ENCODE measurements around the gene CDY2B.
"Not testable (repeated sequence)": the region's sequence is repeated elsewhere in the genome, so short reads cannot be mapped to it uniquely, and the experiment has no call there.

The CDY2B gene, protein sequence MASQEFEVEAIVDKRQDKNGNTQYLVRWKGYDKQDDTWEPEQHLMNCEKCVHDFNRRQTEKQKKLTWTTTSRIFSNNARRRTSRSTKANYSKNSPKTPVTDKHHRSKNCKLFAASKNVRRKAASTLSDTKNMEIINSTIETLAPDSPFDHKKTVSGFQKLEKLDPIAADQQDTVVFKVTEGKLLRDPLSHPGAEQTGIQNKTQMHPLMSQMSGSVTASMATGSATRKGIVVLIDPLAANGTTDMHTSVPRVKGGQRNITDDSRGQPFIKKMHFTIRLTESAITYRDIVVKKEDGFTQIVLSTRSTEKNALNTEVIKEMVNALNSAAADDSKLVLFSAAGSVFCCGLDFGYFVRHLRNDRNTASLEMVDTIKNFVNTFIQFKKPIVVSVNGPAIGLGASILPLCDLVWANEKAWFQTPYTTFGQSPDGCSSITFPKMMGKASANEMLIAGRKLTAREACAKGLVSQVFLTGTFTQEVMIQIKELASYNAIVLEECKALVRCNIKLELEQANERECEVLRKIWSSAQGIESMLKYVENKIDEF

DNA sequence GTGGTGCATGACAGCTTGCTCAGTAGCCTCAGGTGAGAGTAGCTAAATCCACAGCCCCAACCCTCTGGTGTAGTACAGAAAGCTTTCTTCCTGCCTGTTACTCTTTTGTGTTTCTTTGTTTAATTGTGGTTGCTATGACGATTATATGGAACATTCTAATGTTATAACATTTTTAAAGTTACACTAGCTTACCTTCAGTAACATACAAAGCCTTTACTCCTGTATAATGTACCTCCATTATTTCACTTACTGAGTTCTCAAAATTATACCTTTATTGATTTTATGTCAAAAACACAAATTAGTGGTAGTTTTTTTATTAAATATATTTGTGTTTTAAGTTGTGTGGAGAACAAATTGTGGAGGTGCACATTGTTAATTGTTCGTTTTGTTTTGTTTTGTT lies at the start of gene CDY2B:
TSS of gene CDY2B (minus strand) at position 101 of the 400 bp plus-strand sequence. CDS start 328 bp downstream, outside the sequence.
- H3K4me1 Mint-ChIP-seq; H3K36me3 Mint-ChIP-seq (ENCODE audit: insufficient read depth); DNase-seq (ENCODE audit: low spot score in 2 of 2); H3K4me3 Mint-ChIP-seq; H3K9me3 Mint-ChIP-seq; H3K27me3 Mint-ChIP-seq; H3K27ac Mint-ChIP-seq (ENCODE audit: low read depth); ATAC-seq (replicated peaks; ENCODE audit: extremely low read depth, poor library complexity, severe bottlenecking): not testable (repeated sequence)

DNA sequence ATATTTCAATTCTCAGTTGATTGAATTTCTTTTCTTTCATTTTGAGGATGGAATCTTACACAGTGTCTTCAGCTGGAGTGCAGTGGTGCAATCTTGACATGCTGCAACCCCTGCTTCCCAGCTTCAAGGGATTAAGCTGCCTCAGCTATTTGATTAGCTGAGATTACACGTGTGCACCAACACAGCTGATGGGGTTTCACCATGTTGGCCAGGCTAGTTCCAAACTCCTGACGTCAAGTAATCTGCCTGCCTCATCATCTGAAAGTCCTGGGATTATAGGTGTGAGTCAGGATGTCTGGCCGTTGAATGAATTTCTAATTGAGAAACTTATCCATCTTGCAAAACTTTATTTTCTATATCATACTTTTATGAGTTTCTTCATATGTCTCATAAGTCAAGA lies 28.0 kb upstream of the CDY2B start:
- H3K36me3 Mint-ChIP-seq (ENCODE audit: insufficient read depth); DNase-seq (ENCODE audit: low spot score in 2 of 2); H3K27me3 Mint-ChIP-seq; H3K27ac Mint-ChIP-seq (ENCODE audit: low read depth); H3K4me3 Mint-ChIP-seq; ATAC-seq (replicated peaks; ENCODE audit: extremely low read depth, poor library complexity, severe bottlenecking); H3K4me1 Mint-ChIP-seq; H3K9me3 Mint-ChIP-seq: not testable (repeated sequence)

DNA sequence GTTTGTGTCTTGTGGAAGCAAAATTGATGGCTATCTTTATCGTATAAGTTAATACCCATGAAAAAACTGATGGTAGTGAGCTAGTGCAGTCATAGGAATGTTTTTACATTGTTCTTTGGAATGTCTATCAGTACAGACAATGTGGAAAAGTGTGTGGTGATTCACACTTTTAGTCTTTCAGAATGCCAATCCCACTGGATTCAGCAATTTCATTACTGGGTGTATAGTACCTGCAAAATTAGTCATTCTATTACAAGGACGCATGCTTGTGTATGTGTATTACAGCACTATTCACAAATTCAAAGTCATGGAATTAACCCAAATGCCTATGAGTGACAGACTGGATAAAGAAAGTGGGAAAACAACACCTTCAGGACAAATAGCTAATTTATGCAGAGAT lies 27.3 kb upstream of the CDY2B start:
- not testable (repeated sequence) for H3K9me3 Mint-ChIP-seq; H3K4me1 Mint-ChIP-seq; H3K27me3 Mint-ChIP-seq; ATAC-seq (replicated peaks; ENCODE audit: extremely low read depth, poor library complexity, severe bottlenecking); H3K36me3 Mint-ChIP-seq (ENCODE audit: insufficient read depth); H3K4me3 Mint-ChIP-seq; DNase-seq (ENCODE audit: low spot score in 2 of 2); H3K27ac Mint-ChIP-seq (ENCODE audit: low read depth)

GRCh38 chrY:17881697-17882096 lies 1.7 kb upstream of the CDY2B start:
- H3K27ac Mint-ChIP-seq (ENCODE audit: low read depth); DNase-seq (ENCODE audit: low spot score in 2 of 2); H3K27me3 Mint-ChIP-seq; H3K4me3 Mint-ChIP-seq; ATAC-seq (replicated peaks; ENCODE audit: extremely low read depth, poor library complexity, severe bottlenecking); H3K9me3 Mint-ChIP-seq; H3K4me1 Mint-ChIP-seq; H3K36me3 Mint-ChIP-seq (ENCODE audit: insufficient read depth): not testable (repeated sequence)

- not testable (repeated sequence) for H3K4me3 Mint-ChIP-seq; H3K36me3 Mint-ChIP-seq (ENCODE audit: insufficient read depth); H3K27me3 Mint-ChIP-seq; H3K27ac Mint-ChIP-seq (ENCODE audit: low read depth); ATAC-seq (replicated peaks; ENCODE audit: extremely low read depth, poor library complexity, severe bottlenecking); DNase-seq (ENCODE audit: low spot score in 2 of 2); H3K4me1 Mint-ChIP-seq; H3K9me3 Mint-ChIP-seq
Measured at GRCh38 chrY:17876767-17877166, 3.3 kb downstream of the CDY2B start.

- not testable (repeated sequence) for H3K4me3 Mint-ChIP-seq; H3K9me3 Mint-ChIP-seq; ATAC-seq (replicated peaks; ENCODE audit: extremely low read depth, poor library complexity, severe bottlenecking); H3K27ac Mint-ChIP-seq (ENCODE audit: low read depth); H3K27me3 Mint-ChIP-seq; H3K36me3 Mint-ChIP-seq (ENCODE audit: insufficient read depth); H3K4me1 Mint-ChIP-seq; DNase-seq (ENCODE audit: low spot score in 2 of 2)
Measured at GRCh38 chrY:17875401-17875800, 4.6 kb downstream of the CDY2B start.

GRCh38 chrY:17871194-17871903 lies 8.7 kb downstream of the CDY2B start:
- not testable (repeated sequence) for ATAC-seq (replicated peaks; ENCODE audit: extremely low read depth, poor library complexity, severe bottlenecking); H3K4me3 Mint-ChIP-seq; DNase-seq (ENCODE audit: low spot score in 2 of 2); H3K4me1 Mint-ChIP-seq; H3K27ac Mint-ChIP-seq (ENCODE audit: low read depth); H3K9me3 Mint-ChIP-seq; H3K27me3 Mint-ChIP-seq; H3K36me3 Mint-ChIP-seq (ENCODE audit: insufficient read depth)

GRCh38 chrY:17870737-17871136 lies 9.3 kb downstream of the CDY2B start:
- H3K27ac Mint-ChIP-seq (ENCODE audit: low read depth); ATAC-seq (replicated peaks; ENCODE audit: extremely low read depth, poor library complexity, severe bottlenecking); DNase-seq (ENCODE audit: low spot score in 2 of 2); H3K4me1 Mint-ChIP-seq; H3K4me3 Mint-ChIP-seq; H3K9me3 Mint-ChIP-seq; H3K36me3 Mint-ChIP-seq (ENCODE audit: insufficient read depth); H3K27me3 Mint-ChIP-seq: not testable (repeated sequence)

DNA sequence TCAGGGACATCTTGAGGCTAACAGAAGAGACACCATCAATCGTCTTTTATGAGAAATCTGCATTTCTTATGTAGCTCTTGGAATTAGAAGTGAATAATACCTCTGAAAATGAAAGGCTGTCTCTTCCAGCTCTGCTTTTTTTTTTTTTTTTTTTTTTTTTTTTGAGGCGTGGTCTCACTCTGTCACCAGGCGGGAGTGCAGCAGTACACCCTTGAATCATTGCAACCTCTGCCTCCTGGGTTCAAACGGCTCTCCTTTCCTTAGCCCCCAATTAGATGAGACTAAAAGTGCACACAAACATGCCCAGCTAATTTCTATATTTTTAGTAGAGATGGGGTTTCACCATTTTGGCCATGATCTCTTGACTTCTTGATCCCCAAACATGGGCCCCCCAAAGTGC lies 12.2 kb downstream of the CDY2B start:
- not testable (repeated sequence) for H3K4me3 Mint-ChIP-seq; DNase-seq (ENCODE audit: low spot score in 2 of 2); H3K4me1 Mint-ChIP-seq; H3K27me3 Mint-ChIP-seq; H3K36me3 Mint-ChIP-seq (ENCODE audit: insufficient read depth); H3K9me3 Mint-ChIP-seq; H3K27ac Mint-ChIP-seq (ENCODE audit: low read depth); ATAC-seq (replicated peaks; ENCODE audit: extremely low read depth, poor library complexity, severe bottlenecking)

- H3K9me3 Mint-ChIP-seq; H3K4me1 Mint-ChIP-seq; DNase-seq (ENCODE audit: low spot score in 2 of 2); H3K27me3 Mint-ChIP-seq; ATAC-seq (replicated peaks; ENCODE audit: extremely low read depth, poor library complexity, severe bottlenecking); H3K4me3 Mint-ChIP-seq; H3K36me3 Mint-ChIP-seq (ENCODE audit: insufficient read depth); H3K27ac Mint-ChIP-seq (ENCODE audit: low read depth): not testable (repeated sequence)
Measured at GRCh38 chrY:17860634-17861033, 19.4 kb downstream of the CDY2B start.

GRCh38 chrY:17856963-17857848 lies 22.8 kb downstream of the CDY2B start:
- not testable (repeated sequence) for DNase-seq (ENCODE audit: low spot score in 2 of 2); H3K4me3 Mint-ChIP-seq; ATAC-seq (replicated peaks; ENCODE audit: extremely low read depth, poor library complexity, severe bottlenecking); H3K9me3 Mint-ChIP-seq; H3K4me1 Mint-ChIP-seq; H3K27me3 Mint-ChIP-seq; H3K36me3 Mint-ChIP-seq (ENCODE audit: insufficient read depth); H3K27ac Mint-ChIP-seq (ENCODE audit: low read depth)

DNA sequence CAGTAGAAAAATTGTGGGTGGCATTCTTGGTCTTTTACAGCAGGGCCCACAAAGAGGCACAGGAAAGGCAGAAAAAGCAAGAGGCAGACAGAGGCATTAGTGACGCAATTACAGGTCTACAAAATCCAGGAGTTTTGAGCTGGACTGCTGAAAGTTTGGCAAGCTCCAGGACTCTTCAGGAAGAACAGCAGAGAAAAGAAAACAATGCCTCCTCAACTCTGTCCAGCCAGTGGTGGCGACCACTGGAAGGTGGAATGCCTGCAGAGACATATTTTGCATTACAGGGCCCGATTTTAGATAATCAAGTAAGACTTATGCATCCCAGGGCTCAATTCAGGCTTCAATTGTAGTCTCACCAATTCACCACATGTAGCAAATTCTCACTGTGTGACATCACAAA lies 23.5 kb downstream of the CDY2B start:
- H3K9me3 Mint-ChIP-seq; ATAC-seq (replicated peaks; ENCODE audit: extremely low read depth, poor library complexity, severe bottlenecking); H3K4me3 Mint-ChIP-seq; H3K4me1 Mint-ChIP-seq; H3K36me3 Mint-ChIP-seq (ENCODE audit: insufficient read depth); H3K27me3 Mint-ChIP-seq; DNase-seq (ENCODE audit: low spot score in 2 of 2); H3K27ac Mint-ChIP-seq (ENCODE audit: low read depth): not testable (repeated sequence)

All from central memory CD8-positive, alpha-beta T cell (primary cell).